Activated naive CD4-positive, alpha-beta T cell treated with anti-CD3 and anti-CD28 coated beads for 36 hours (primary cell): ENCODE measurements around the gene ZNF362. TPM values are rescaled to one million over a fixed set of nuclear protein-coding genes. Genes with fewer than 3 reads are reported as not detected.

ENCODE experiments used
- CTCF ChIA-PET: fragments of 350-600 bp; sonication (Branson Sonifier 250); formaldehyde crosslinking; loops from one replicate; lab custom pipeline; 2021; ENCODE audit warnings: antibody characterized with exemption; lab: Charles Lee
- DNase-seq: peaks from one replicate; pipeline ENCODE4 v3.0.0-alpha.2; 2020
- H3K27ac Mint-ChIP-seq: one replicate; pipeline ENCODE4 v1.8.0; 2021; ENCODE audit warnings: mild to moderate bottlenecking, mixed read lengths
- H3K27me3 Mint-ChIP-seq: one replicate; pipeline ENCODE4 v1.8.0; 2021; ENCODE audit warnings: low read depth, mixed read lengths
- H3K36me3 Mint-ChIP-seq: one replicate; pipeline ENCODE4 v1.8.0; 2021; ENCODE audit warnings: low read depth, mixed read lengths
- H3K4me1 Mint-ChIP-seq: one replicate; pipeline ENCODE4 v1.8.0; 2021; ENCODE audit warnings: low read depth, mixed read lengths
- H3K4me3 Mint-ChIP-seq: one replicate; pipeline ENCODE4 v1.8.0; 2021; ENCODE audit warnings: mild to moderate bottlenecking, moderate library complexity, mixed read lengths
- H3K9me3 Mint-ChIP-seq: one replicate; pipeline ENCODE4 v1.8.0; 2021; ENCODE audit warnings: mixed read lengths
- intact Hi-C: fragments of 100-400 bp; cut with micrococcal nuclease; formaldehyde crosslinking; loops from one replicate; pipeline ENCODE4 v1.15.1; 2023
- total RNA-seq, 2 experiments: library from RNA; stranded (reverse); gene quantifications; one replicate each; pipeline ENCODE4 v1.2.3, GENCODE V29; 2021

Gene ZNF362
- total RNA-seq, 2 experiments from 2014 or later, result 8.1 to 8.8 TPM

DNA sequence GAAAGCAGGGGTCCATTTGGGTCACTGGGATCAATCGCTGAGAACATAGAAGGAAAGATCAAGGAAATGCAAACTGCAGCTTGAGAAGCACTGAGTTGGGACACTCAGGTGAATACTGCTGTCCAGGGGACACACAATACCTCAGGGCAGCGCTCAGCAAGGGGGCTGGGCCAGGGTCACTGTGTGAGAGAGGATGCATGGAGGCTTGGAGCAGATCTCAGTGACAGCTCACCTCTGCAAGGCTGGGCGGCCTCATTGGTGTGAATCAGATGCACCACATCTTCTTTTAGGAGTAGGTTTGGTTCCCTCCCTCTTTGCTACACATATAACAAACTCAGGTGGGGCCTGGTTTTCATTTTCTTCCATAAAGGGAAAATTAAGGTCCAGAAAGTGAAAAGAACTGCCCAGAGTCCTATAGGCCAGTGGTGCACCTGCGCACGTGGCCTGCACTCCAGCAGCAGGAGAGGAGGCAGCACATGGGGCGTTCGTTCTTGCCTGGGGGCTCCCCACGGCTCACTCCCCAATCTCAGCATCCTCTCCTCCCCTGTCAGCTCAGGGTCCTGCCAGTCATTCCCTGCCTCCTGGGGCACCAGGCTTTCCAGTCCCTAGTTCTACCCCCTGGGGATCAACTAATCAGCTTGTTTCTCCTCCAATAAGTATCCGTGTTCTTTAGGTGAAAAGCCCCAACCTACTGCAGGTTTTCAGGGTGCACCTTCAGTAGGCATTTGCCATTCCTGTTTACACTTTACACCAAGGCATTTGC, 63.1 kb downstream of the ZNF362 start:
- CTCF ChIA-PET, result interaction anchor here (0.6 to 1.3 kb wide), 3 partner anchors 24 to 360 kb away, joined by 3 to 5 read pairs (median 5); no protein-coding TSS in a partner anchor
- Mint-ChIP-seq H3K4me1 (peaks cover 7% of the 10 kb centered on the region), H3K36me3 (no peaks in the 10 kb centered on the region), H3K27me3 (no peaks in the 10 kb centered on the region), H3K9me3 (no peaks in the 10 kb centered on the region), H3K27ac (no peak overlapping the region), H3K4me3 (no peak overlapping the region)
- intact Hi-C loops, result no loop called here
- no peak for DNase-seq

- Mint-ChIP-seq H3K27me3 (no peaks in the 10 kb centered on the region), H3K4me1 (peaks cover 7% of the 10 kb centered on the region), H3K4me3 (no peak overlapping the region), H3K27ac (no peak overlapping the region), H3K36me3 (peaks cover 5% of the 10 kb centered on the region), H3K9me3 (no peaks in the 10 kb centered on the region)
- CTCF ChIA-PET, result interaction anchor here (0.6 to 1.3 kb wide), 3 partner anchors 25 to 359 kb away, joined by 3 to 5 read pairs (median 5); no protein-coding TSS in a partner anchor
- DNase-seq, result no peak
- intact Hi-C loops, result no loop called here
Observed at GRCh38 chr1:33319949-33320618, 63.8 kb downstream of the ZNF362 start.

DNA sequence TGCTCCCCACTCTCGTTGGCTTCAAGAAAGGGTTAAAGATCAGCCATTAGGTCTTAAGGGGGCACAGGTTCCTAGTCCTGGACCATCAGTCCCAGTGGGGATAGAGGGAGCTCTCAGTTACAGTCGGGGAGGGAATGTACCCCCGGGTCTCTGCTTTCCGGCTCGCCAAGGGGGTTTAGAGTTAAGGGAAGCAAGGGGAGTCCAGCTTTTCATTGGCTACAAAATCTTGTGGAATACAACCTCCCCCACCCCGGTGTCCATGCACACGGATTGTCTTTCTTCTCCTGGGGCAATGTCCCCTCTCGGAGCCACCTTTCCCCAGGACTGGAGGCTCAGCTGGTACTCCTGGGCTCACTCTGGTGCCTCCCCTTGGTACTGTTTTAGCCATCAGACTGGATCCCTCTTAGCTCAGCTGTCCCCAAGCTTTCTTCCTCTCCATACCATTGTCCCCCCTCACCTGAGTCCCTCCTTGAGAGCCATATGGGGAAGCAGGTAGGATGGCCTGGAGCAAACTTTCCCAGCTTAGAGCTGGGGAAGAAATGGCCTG, 64.4 kb downstream of the ZNF362 start, which contains the start of gene A3GALT2:
Gene A3GALT2, minus strand, starts transcription at position 480 of the 547 bp plus-strand sequence. Its CDS starts 0 bp downstream, at position 480.
- Mint-ChIP-seq H3K9me3 (no peaks in the 10 kb centered on the region), H3K36me3 (peaks cover 9% of the 10 kb centered on the region)

DNA sequence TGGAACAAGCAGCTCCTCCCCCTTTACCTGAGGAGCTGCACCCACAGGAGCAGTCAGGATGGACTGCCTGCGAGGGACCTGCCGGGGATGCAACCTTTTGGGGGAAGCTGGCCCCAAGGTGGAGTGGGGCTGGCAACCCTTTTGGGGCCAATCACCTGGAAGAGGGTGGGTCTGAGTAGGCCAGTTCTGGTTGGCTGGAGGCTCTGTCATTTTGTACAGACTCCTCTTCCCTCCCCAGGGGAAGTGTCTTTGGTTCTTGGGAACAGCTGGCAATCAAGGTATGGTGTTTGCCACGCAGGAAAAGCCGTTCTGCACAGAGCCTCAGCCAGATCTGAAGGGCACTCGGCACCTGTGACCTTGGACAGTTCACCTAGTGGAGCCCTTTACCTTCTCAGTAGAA, 64.9 kb downstream of the ZNF362 start:
- DNase-seq, result no peak
- Mint-ChIP-seq H3K36me3 (peaks cover 12% of the 10 kb centered on the region), H3K27ac (no peak overlapping the region), H3K9me3 (no peaks in the 10 kb centered on the region), H3K4me1 (no peaks in the 10 kb centered on the region), H3K27me3 (no peaks in the 10 kb centered on the region), H3K4me3 (no peak overlapping the region)
- CTCF ChIA-PET, result no interaction called here
- intact Hi-C loops, result no loop called here

More for the DNA sequence above, 64.4 kb downstream of the ZNF362 start, which contains the start of gene A3GALT2:
- Mint-ChIP-seq H3K27ac (no peak within 1 kb of the TSS), H3K4me1 (peaks cover 5% of the 10 kb centered on the region), H3K4me3 (no peak within 1 kb of the TSS), H3K27me3 (no peaks in the 10 kb centered on the region)
- intact Hi-C loops, result no loop called here
- CTCF ChIA-PET, result interaction anchor here (1.3 kb wide), 1 partner anchor 25 kb away, joined by 5 read pairs; no protein-coding TSS in a partner anchor
- no peak for DNase-seq

DNA sequence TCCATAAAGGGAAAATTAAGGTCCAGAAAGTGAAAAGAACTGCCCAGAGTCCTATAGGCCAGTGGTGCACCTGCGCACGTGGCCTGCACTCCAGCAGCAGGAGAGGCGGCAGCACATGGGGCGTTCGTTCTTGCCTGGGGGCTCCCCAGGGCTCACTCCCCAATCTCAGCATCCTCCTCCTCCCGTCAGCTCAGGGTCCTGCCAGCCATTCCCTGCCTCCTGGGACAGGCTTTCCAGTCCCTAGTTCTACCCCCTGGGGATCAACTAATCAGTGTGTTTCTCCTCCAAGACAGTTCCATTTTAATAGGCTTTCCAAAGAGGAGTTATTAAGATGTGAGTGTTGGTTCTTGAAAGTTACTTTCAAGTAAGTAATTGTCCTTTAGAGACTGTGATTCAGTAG, 65.8 kb downstream of the ZNF362 start:
- DNase-seq, result no peak
- intact Hi-C loops, result no loop called here
- Mint-ChIP-seq H3K27ac (no peak overlapping the region), H3K9me3 (no peaks in the 10 kb centered on the region), H3K4me1 (no peaks in the 10 kb centered on the region), H3K27me3 (no peaks in the 10 kb centered on the region), H3K4me3 (no peak overlapping the region), H3K36me3 (peaks cover 18% of the 10 kb centered on the region)
- CTCF ChIA-PET, result no interaction called here

DNA sequence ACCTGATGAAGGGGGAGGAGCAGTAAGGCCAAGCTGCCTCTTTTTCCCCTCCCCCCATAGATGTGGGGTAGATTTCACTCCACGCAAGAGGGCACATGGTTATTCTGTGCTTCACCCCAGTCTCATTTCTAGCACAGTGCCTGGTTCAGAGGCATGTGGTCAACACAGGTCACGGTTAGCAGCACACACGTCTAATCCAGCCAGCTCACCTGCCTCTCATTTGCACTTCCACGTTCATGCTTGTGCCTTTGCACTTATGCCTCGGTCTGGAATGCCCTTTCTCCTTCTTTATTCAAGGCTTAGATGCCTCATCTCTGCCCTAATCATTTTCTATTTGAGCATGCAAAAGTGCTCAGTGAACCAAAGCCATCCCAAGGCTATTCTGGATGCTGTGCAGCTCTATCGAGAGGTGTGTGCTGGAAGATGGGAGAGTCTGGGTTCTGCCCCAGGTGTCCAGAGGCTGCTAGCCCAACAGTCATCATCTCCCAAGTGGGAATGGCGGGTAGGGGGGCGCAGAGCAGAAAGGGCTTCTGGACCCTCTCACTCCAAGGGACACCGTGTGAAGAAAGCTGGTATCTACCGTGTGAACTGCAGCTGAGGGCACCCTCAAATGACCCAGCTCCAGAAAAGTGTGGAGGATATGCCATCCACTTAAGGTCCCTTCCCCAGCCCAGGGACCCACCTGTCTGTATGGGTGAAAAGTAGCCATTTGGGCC, 66.7 kb downstream of the ZNF362 start:
- CTCF ChIA-PET, result interaction anchor here (1.2 kb wide), 1 partner anchor 25 kb away, joined by 3 read pairs; no protein-coding TSS in a partner anchor
- no peak overlapping the region for H3K27ac Mint-ChIP-seq
- no peak for DNase-seq
- H3K4me3 Mint-ChIP-seq, result no peak overlapping the region
- intact Hi-C loops, result no loop called here
- no peaks in the 10 kb centered on the region for H3K4me1 Mint-ChIP-seq
- no peaks in the 10 kb centered on the region for H3K27me3 Mint-ChIP-seq
- H3K36me3 Mint-ChIP-seq, result peaks cover 18% of the 10 kb centered on the region
- no peaks in the 10 kb centered on the region for H3K9me3 Mint-ChIP-seq

DNA sequence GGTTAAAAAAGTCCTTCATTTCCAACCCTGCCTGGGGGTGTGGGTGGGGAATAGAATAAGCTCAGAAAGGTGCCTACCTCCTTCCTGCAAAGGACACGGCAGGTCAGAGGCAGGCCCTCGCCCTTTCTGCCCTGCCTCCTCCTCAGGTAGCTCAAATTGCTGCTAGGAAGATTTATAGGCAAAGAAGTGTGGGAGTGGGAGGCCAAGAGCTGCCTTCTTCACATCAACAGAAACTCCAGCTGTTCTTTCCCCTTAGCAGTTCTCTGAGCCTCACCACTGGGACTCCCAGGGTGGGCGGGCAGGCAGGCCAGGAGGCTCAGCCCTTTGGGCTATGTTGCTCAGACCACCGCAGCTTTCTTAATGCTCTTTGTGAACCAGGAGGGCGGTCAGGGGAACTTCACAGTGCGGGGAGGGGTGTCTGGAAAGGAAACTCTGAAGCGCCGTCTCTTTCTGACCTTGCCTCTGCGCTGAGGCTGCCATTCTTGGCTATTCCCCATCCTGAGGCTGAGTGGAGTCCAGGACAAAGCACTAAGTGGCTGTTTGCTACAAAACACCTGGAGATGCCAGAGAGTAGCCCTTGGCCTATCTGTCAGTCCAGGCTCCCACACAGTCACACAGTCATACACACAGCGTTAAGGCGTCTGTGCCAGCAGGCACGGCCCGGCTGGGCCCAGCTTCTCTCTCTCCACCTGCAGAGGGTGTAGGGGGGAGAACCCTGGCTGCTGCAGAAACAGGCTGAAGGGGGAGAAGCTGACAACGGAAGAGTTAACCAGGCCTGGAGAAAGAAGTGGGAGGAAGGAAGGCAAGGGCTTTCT, 67.6 kb downstream of the ZNF362 start:
- H3K36me3 Mint-ChIP-seq, result peaks cover 23% of the 10 kb centered on the region
- DNase-seq, result no peak
- no peaks in the 10 kb centered on the region for H3K9me3 Mint-ChIP-seq
- CTCF ChIA-PET, result interaction anchor here (1.2 kb wide), 1 partner anchor 26 kb away, joined by 3 read pairs; no protein-coding TSS in a partner anchor
- H3K27ac Mint-ChIP-seq, result no peak overlapping the region
- H3K27me3 Mint-ChIP-seq, result no peaks in the 10 kb centered on the region
- intact Hi-C loops, result no loop called here
- H3K4me1 Mint-ChIP-seq, result no peaks in the 10 kb centered on the region
- H3K4me3 Mint-ChIP-seq, result no peak overlapping the region

DNA sequence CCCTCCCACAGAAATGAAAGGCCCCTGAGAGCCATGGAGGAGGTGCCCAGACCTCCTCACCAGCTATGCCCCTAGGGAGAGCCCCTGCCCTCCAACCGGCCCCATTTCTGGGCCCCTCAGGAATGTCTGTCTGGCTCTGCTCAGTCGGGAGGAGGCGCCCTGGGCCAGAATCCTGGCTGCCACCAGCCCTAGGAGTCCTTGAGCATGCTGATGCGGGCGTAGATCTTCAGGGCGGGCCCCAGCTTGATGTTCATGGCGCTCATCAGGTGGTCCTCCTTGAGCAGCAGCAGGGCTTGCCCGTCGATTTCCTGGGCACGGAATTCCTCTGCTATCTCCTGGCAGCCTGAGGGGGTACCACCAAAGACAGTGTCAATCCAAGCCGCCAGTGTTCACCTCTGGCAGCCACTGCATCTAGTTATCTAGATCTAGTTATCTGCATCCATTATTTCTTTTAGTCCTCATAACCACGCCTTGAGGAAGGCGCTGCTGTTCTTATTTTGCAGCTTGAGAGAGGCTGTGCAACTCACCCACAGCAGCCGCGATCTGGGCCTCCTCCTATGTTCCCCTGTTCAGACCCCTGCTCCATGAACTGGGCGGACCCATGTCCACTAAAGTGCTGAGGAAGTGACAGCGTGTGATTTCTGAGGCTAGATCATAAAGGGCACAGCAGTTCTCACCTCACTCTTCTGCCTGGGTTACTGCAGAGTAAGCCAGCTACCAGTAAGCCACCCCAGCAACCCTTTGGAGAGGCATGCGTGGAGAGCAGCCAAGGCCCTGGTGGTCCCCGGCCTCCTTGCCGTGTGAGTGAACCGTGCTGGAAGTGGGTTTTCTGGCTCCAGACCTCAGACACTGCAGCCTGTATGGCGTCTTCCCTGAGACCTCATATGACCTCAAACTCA, 68.6 kb downstream of the ZNF362 start:
- DNase-seq, result no peak
- H3K9me3 Mint-ChIP-seq, result no peaks in the 10 kb centered on the region
- CTCF ChIA-PET, result no interaction called here
- H3K4me3 Mint-ChIP-seq, result no peak overlapping the region
- H3K27ac Mint-ChIP-seq, result no peak overlapping the region
- no peaks in the 10 kb centered on the region for H3K4me1 Mint-ChIP-seq
- intact Hi-C loops, result no loop called here
- peaks cover 30% of the 10 kb centered on the region for H3K36me3 Mint-ChIP-seq
- H3K27me3 Mint-ChIP-seq, result no peaks in the 10 kb centered on the region

GRCh38 chr1:33326785-33327184, 70.5 kb downstream of the ZNF362 start:
- CTCF ChIA-PET, result no interaction called here
- intact Hi-C loops, result no loop called here
- peaks cover 30% of the 10 kb centered on the region for H3K36me3 Mint-ChIP-seq
- H3K9me3 Mint-ChIP-seq, result no peaks in the 10 kb centered on the region
- no peak overlapping the region for H3K27ac Mint-ChIP-seq
- no peaks in the 10 kb centered on the region for H3K27me3 Mint-ChIP-seq
- H3K4me1 Mint-ChIP-seq, result no peaks in the 10 kb centered on the region
- no peak for DNase-seq
- H3K4me3 Mint-ChIP-seq, result no peak overlapping the region

DNA sequence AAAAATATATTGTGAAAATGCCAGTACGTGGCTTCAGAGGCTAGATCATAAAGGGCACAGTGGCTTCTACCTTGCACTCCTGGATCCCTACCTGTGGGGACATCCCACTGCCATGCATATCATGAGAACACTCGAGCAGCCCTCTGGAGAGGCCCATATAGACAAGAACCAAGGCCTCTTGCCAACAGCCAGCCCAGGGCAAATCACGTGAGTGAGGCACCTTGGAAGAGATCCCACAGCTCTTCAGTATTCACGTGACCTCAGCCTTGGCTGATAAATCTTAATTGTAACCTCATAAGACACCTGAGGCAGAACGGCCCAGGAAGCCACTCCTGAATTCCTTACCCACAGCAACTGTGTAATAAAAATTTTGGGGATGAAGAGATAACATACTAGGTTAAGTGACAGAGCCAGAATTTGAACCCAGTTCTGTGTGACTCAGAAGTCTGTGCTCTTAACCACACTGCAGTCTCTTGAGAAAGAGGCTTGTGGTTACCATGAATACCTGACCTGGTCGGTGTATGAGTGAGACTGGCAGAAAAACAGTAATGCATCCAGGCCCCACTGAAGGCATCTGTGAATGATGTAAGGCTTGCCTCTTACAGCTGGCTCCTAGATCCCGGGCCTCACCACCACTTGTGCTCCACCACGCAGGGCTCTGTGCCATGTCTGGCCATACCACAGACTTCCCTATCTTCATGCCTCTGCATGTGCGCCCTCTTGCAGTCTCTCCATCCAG, 71.5 kb downstream of the ZNF362 start:
- Mint-ChIP-seq H3K4me1 (no peaks in the 10 kb centered on the region), H3K27me3 (no peaks in the 10 kb centered on the region), H3K4me3 (no peak overlapping the region), H3K36me3 (peaks cover 32% of the 10 kb centered on the region), H3K27ac (no peak overlapping the region), H3K9me3 (no peaks in the 10 kb centered on the region)
- DNase-seq, result no peak
- intact Hi-C loops, result no loop called here
- CTCF ChIA-PET, result no interaction called here
